Ecto neural progenitor cell (in vitro differentiated cells): ENCODE results near the gene CCDC9B.

Experiments used
- DNase-seq: peaks from one replicate; pipeline ENCODE4 v3.0.0-alpha.2; 2018; ENCODE audit warnings: low spot score

The CCDC9B gene

DNA sequence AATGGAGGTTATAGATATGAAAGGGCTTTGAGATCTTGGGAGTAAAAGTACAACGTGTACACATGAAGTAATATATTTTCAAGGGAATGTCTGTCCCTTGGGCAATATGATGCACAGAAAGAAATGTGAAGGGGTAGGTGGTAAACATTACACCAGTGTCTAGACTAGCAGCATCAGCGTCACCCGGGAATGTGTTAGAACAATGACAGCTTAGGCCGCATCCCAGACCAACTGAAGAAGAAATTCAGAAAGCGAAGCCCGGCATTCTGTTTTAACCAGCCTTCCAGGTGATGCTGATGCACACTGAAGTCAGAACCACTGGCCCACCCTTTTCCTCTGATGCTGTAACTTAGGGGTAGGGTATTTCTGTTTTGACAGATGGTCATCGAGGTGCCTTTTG is 10.9 kb downstream of the CCDC9B start:
- no peak for DNase-seq

DNA sequence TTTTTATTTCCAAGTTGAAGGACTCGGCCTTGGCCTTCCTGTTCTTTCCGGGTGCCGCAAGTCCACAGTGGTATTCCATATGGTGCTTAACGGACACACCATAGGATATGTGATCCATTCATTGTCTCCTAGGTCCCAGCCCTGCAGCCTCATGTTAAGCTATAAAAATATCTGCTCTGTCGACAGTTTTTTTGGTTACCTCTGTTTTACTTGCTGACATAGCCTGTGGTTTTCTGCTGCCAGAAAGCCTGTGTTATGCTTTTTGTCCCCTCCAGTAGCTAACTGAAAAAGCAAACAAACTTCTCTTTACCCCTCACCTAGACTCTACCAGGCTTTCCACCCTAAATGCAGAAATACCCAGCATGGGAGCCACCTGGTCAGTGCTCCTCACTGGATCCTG is 12.0 kb downstream of the CCDC9B start:
- DNase-seq: no peak

DNA sequence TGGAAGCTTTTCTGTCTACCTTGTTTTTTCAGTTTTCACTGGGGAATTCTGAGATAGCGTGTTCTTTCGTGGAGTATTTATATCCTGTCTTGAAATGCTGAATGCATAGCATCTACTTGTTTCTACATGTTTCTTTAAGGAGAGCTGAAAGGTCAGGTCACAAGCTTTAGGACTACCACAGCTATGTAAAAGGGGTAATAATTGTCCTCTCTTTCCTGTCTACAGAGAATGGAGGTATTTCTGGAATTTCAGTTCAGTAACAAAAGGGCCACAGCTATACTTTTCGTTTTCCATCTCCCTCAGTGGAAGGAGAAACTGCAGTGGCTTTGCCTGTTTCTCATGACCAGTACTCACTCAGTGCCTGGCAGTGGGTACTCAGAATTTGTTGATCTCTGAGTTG is 12.6 kb downstream of the CCDC9B start:
- no peak for DNase-seq

DNA sequence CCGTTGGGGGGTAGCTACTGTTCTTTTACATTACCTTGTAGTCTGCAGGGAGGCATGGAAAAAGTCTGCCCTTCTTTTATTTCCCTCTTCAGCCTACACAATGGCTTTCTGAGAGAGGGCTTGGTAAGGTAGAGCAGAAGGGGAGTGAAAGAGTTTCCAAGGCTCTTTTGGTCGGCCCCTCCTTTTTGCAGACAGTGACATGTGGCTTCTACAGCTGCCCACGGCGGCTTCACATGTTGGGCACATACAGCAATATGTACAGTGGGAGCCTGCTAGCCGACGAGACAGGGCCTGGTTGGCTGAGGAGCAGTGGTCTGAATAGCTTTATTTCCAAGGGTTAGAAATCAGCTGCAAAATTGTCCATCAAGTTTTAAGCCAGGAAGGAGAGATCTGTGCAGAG is 13.3 kb downstream of the CCDC9B start:
- no peak for DNase-seq

GRCh38 chr15:40325700-40326099 is 15.0 kb downstream of the CCDC9B start:
- no peak for DNase-seq

DNA sequence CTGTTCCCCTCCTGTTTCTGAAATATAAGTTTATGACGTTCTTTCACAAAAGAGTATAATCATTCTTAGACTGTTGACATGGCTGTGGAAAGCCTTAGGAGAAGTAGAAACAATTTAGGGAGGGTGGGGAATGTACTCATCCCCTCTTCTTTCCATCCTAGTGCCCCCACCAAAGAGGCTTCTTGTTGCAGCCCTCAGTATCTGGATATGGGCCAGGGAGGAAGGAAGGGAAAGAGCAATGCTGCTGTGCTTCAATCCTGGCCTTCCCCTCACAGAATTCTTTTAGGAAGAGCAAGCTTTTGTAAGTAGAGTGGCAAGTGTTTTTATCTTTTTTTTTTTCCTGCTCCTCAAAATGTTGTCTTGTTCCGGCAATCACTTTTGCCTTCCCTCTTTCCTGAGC is 15.6 kb downstream of the CCDC9B start:
- no peak for DNase-seq

- no peak for DNase-seq
These were observed 16.5 kb downstream of the CCDC9B start for GRCh38 chr15:40323953-40324937.

- DNase-seq: peak; percentile 95
These were observed 17.3 kb downstream of the CCDC9B start, which contains the start of gene INAFM2 for GRCh38 chr15:40323239-40323952. TSS of gene INAFM2 (plus strand) at chr15:40323692. CDS start at chr15:40324056, 364 bp downstream.

DNA sequence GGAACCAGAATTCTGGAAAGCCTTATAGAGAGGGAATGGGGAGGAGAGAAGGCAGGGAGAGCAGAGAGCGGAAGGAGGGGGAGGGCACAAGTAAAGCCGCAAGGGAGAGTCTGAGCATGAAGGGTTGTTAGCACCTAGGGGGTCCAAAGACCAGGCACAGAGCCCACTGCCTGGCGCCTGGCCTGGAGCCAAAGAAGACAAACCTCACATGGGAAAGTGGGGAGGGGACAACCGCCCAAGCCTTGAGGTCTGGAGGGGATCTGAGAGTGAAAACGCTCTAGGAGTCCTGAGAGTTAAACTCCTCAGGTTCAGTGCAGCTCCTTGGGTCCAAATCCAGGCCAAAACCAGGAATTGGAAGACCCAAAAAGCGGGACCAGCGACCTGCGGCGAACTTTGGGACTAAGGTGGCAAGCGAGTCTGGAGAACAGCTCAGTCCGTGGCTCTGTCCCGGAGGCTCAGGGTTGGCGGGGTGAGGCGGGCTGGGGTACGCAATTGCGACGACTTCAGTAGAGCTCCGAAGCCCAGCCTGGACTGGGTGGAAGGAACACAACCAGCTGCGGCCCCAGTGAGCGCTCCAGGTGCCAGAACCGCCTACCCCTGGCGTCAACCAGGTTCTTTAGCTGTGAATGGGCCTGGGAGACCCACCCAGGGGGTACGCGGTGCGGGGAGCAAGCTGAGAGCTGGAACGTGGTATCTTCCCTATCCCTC is 18.1 kb downstream of the CCDC9B start:
- peak; percentile 68 for DNase-seq

GRCh38 chr15:40320931-40321371 is 19.8 kb downstream of the CCDC9B start:
- no peak for DNase-seq

DNA sequence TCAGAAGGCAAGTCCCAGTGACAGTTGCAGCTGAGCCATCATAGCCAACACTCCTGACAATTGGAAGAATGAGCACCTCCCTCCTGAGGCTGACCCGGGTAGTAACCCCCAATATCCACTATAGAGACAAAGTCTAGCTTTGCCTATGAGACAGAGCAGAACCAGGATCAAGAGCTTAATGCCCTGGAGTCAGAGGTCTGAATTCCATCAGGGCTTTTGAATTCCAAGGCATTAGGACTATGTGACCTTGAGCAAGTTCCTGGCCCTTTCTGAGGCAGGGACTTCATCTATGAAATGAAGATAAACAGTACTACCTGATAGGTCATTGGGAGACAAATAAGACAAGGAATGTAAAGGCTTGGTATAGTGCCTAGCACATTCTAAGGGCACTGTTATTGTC is 20.3 kb downstream of the CCDC9B start:
- no peak for DNase-seq

- DNase-seq: no peak
These were observed 23.2 kb downstream of the CCDC9B start for GRCh38 chr15:40317580-40317979.

- no peak for DNase-seq
These were observed 23.8 kb downstream of the CCDC9B start for GRCh38 chr15:40316931-40317330.

- DNase-seq: no peak
These were observed 25.9 kb downstream of the CCDC9B start for GRCh38 chr15:40314723-40315276.

GRCh38 chr15:40313531-40314398 is 27.0 kb downstream of the CCDC9B start:
- DNase-seq: no peak

DNA sequence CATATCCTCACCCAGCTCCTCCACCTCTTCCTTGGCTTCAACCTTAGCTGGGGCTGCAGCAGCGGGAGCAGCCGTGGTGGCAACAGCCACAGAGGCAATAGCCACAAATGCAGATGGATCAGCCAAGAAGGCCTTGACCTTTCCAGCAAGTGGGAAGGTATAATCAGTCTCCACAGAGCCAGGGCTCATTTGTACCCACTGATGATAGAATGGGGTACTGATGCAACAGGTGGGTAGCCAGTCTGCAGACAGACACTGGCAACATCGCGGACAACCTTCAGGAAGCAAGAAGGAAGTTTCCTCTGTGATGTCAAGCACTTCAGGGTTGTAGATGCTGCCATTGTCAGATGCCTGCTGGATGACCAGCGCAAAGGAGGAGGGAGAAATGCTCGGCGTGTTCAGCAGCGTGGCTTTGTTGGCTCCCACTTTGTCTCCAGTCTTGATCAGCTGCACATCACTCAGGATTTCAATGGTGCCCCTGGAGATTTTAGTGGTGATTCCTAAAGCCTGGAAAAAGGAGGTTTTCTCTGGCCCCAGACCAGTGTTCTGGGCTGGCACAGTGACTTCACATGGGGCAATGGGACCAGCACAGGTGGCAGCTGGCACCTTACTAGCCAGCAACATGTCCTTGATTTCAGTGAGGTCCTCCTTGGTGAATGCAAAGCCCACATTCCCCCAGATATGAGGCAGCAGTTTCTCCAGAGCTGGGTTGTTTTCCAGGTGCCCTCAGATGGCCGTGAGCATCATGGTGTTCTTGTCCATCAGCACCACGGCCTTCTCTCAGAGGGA is 28.2 kb downstream of the CCDC9B start:
- DNase-seq: no peak

DNA sequence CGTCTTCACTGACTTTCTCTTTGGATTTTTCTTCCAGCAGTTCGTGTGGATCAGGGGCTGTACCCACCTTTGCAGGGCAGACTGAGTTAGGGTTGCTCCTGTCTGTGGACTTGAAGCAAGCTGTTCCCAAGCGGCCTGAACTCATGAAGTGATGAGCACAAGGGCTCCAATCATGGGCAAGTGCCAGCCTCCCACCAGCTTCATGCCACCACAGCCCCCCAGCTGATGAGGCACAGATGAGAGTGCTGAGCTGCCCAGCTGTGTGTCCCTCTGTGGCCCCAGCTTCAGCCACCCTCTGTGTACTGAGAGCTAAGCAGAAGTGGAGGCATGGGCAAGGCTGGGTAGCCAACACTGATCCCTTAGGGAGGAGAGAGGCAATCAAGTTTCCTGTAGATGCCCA is 29.7 kb downstream of the CCDC9B start:
- DNase-seq: no peak

DNA sequence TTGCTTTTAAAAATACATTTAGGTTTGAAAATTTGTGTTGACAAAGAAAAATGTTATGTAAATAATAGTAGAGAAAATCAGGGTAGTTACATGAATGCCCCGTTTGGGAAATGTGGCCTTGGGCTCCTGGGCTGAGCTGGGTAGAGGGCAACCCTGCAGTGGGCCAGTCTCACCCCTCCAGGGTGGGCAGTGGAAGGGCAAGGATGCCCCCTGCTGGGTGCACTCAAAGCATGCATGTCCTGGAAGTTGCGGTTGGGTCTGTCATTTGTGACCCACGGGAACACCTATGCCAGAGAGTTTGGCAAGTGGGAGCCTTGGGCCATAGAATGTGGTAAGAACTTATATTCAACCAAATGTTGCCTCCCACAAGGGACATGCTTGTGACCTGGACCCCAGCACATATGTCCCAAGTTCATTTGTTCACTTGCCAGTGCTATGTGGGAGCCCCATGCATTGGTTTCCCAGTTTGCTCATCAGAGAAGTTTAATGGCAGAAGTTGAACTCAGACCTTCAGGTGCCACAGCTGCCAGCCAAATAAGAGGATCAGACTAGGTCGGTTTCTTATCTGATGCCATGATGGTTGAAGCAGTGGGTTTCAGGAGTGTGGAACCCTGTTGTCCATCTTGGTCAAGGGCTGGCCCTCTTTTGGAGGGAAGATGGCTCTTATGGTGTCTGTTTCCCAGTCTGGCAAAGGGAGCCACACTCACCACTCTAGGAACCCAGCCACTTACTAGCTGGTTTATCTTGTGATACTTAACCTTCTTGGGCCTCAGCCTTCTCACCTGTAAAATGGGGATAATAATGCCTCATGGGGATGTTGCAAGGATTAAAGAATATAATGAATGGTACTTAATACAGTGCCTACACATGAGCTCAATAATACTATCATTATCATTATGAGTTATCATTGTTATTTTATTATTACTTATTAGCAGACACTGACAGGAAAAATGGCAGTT is 30.5 kb downstream of the CCDC9B start:
- peak; percentile 86 for DNase-seq

DNA sequence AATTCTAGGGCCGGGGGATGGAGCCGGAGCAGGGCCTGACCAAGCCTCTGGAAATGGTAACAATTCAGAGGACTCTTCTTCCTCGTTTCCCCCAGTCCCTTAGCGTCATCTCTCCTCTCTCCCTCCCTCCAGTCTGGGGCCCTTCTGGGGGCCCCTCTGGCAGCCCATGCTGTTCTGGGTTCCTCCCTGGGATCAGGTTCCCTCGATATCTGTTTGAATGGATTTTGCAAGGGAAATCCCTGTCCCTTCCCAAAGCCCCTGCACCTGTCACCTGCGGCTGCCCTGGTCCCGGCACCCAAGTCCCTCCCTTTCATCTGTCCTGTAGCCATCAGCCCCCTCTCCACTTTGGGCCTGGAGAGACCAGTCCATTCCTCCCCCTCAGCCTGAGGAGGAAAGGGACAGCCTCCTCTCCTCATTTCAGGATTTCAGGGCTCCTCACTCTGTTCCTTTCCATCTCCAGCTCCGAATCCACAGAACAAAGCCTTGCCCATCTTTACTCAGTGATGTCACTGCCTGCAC is 31.3 kb downstream of the CCDC9B start:
- no peak for DNase-seq
